Retinal pigment epithelial cell (primary cell): ENCODE results near the gene TMEM176A.

Experiments used
- DNase-seq: peaks from one replicate; pipeline ENCODE4 v3.0.0-alpha.2; 2010; ENCODE audit warnings: low read depth
- H3K4me3 ChIP-seq: 2 replicates; pipeline ENCODE4 v1.5.1; 2011; ENCODE audit warnings: mild to moderate bottlenecking, low read length, control low read depth, moderate library complexity
- CTCF ChIP-seq: conservative IDR thresholded peaks from 2 replicates; pipeline ENCODE4 v1.5.1; 2011; ENCODE audit warnings: low read depth, low read length, control low read depth, inconsistent platforms

TMEM176A gene

GRCh38 chr7:150778738-150779301 lies 21.7 kb upstream of the TMEM176A start:
- H3K4me3 ChIP-seq = no peak overlapping the region

GRCh38 chr7:150780292-150780691 lies 20.3 kb upstream of the TMEM176A start:
- no peak for TF ChIP-seq CTCF
- no peak overlapping the region for H3K4me3 ChIP-seq
- DNase-seq = no peak

More at GRCh38 chr7:150778738-150779301, 21.7 kb upstream of the TMEM176A start:
- peak; percentile 84 for TF ChIP-seq CTCF
- DNase-seq = peak; percentile 26

- DNase-seq = no peak
- TF ChIP-seq CTCF = no peak
- H3K4me3 ChIP-seq = no peak overlapping the region
Observed at GRCh38 chr7:150781103-150781502, 19.5 kb upstream of the TMEM176A start.

GRCh38 chr7:150781961-150782360 lies 18.6 kb upstream of the TMEM176A start:
- no peak for DNase-seq
- TF ChIP-seq CTCF = no peak
- H3K4me3 ChIP-seq = no peak overlapping the region

- TF ChIP-seq CTCF = no peak
- peak; percentile 22 for DNase-seq
- no peak overlapping the region for H3K4me3 ChIP-seq
Observed at GRCh38 chr7:150784120-150784736, 16.3 kb upstream of the TMEM176A start.

GRCh38 chr7:150784954-150785353 lies 15.6 kb upstream of the TMEM176A start:
- H3K4me3 ChIP-seq = no peak overlapping the region
- no peak for DNase-seq
- no peak for TF ChIP-seq CTCF
